WTC11 (cell line): ENCODE results near the gene GCAT. TPM values are rescaled to one million over a fixed set of nuclear protein-coding genes. Genes with fewer than 3 reads are reported as not detected.

Experiments used
- ATAC-seq: fragments of 200-7000 bp; cut with Tn5 transposase; 2 replicates; pipeline ENCODE4 v1.10.0; 2021; ENCODE audit warnings: mild to moderate bottlenecking, moderate library complexity
- CTCF ChIA-PET: fragments of 300-600 bp; sonication (Branson Sonifier 250); formaldehyde crosslinking; loops from one replicate; lab custom pipeline; 2021; ENCODE audit warnings: antibody characterized with exemption; lab: Charles Lee
- POLR2A ChIA-PET: fragments of 350-600 bp; sonication (Branson Sonifier 250); formaldehyde crosslinking; loops from one replicate; lab custom pipeline; 2021; ENCODE audit warnings: antibody characterized with exemption; lab: Charles Lee
- DNase-seq: peaks from one replicate; pipeline ENCODE4 v3.0.0; 2021; ENCODE audit warnings: low spot score
- H3K27ac Mint-ChIP-seq: 2 replicates; pipeline ENCODE4 v1.8.0; 2021; ENCODE audit warnings: mixed read lengths
- H3K27me3 Mint-ChIP-seq: 2 replicates; pipeline ENCODE4 v1.8.0; 2021; ENCODE audit warnings: low read depth, mild to moderate bottlenecking, moderate library complexity, mixed read lengths
- H3K36me3 Mint-ChIP-seq: 2 replicates; pipeline ENCODE4 v1.8.0; 2021; ENCODE audit warnings: mixed read lengths
- H3K4me1 Mint-ChIP-seq: 2 replicates; pipeline ENCODE4 v1.8.0; 2022; ENCODE audit warnings: mixed read lengths
- H3K4me3 Mint-ChIP-seq: 2 replicates; pipeline ENCODE4 v1.8.0; 2021; ENCODE audit warnings: mild to moderate bottlenecking, moderate library complexity, mixed read lengths
- H3K9me3 Mint-ChIP-seq: 2 replicates; pipeline ENCODE4 v1.8.0; 2021; ENCODE audit warnings: mixed read lengths
- CREM ChIP-seq: sonication (generic); formaldehyde crosslinking; IDR thresholded peaks from 2 replicates; pipeline ENCODE4 v1.8.1; 2022; ENCODE audit warnings: mild to moderate bottlenecking, missing genetic modification reagents, moderate library complexity
- ELF4 ChIP-seq: sonication (generic); formaldehyde crosslinking; IDR thresholded peaks from 2 replicates; pipeline ENCODE4 v1.8.1; 2022; ENCODE audit warnings: low read depth, mild to moderate bottlenecking, moderate library complexity, missing genetic modification reagents
- FOXK1 ChIP-seq: sonication (generic); formaldehyde crosslinking; IDR thresholded peaks from 2 replicates; pipeline ENCODE4 v1.8.0; 2022; ENCODE audit warnings: mild to moderate bottlenecking, moderate library complexity, missing genetic modification reagents
- RELA ChIP-seq: sonication (generic); formaldehyde crosslinking; IDR thresholded peaks from 2 replicates; pipeline ENCODE4 v1.8.1; 2022; ENCODE audit warnings: missing genetic modification reagents, mild to moderate bottlenecking, borderline replicate concordance
- STAT6 ChIP-seq: sonication (generic); formaldehyde crosslinking; conservative IDR thresholded peaks from 2 replicates; pipeline ENCODE4 v1.8.1; 2023; ENCODE audit warnings: mild to moderate bottlenecking, low read depth, missing genetic modification reagents, moderate library complexity
- ZBTB21 ChIP-seq: sonication (generic); formaldehyde crosslinking; IDR thresholded peaks from 2 replicates; pipeline ENCODE4 v1.8.1; 2023; ENCODE audit warnings: mild to moderate bottlenecking, missing genetic modification reagents, borderline replicate concordance
- ZNF219 ChIP-seq: sonication (generic); formaldehyde crosslinking; IDR thresholded peaks from 2 replicates; pipeline ENCODE4 v1.8.0; 2023; ENCODE audit warnings: missing genetic modification reagents, mild to moderate bottlenecking, borderline replicate concordance
- total RNA-seq: library from RNA; stranded (reverse); gene quantifications from 3 replicates; pipeline ENCODE4 v1.2.3, GENCODE V29; 2021
- TF ChIP-seq, protein P1 (sequence below): sonication (generic); formaldehyde crosslinking; IDR thresholded peaks from 2 replicates; pipeline ENCODE4 v1.8.0; 2022; ENCODE audit warnings: mild to moderate bottlenecking, missing genetic modification reagents
- TF ChIP-seq, protein P2 (sequence below): sonication (generic); formaldehyde crosslinking; IDR thresholded peaks from 2 replicates; pipeline ENCODE4 v1.8.1; 2023; ENCODE audit warnings: mild to moderate bottlenecking, missing genetic modification reagents, moderate library complexity
- TF ChIP-seq, protein P3 (sequence below): sonication (generic); formaldehyde crosslinking; IDR thresholded peaks from 2 replicates; pipeline ENCODE4 v1.8.1; 2023; ENCODE audit warnings: mild to moderate bottlenecking, missing genetic modification reagents, borderline replicate concordance
- TF ChIP-seq, protein P4 (sequence below): sonication (generic); formaldehyde crosslinking; IDR thresholded peaks from 2 replicates; pipeline ENCODE4 v1.8.0; 2022; ENCODE audit warnings: missing genetic modification reagents

The GCAT gene
- total RNA-seq, 1 experiment from 2014 or later, result 33.0 TPM

GRCh38 chr22:37778370-37779009 lies 29.2 kb upstream of the GCAT start (continued):
- TF ChIP-seq CREM (CRISPR knock-in tag), result no peak
- TF ChIP-seq, protein P1, sequence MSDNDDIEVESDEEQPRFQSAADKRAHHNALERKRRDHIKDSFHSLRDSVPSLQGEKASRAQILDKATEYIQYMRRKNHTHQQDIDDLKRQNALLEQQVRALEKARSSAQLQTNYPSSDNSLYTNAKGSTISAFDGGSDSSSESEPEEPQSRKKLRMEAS (CRISPR knock-in tag), result no peak
- no peak for TF ChIP-seq ZNF219 (CRISPR knock-in tag)
- TF ChIP-seq, protein P2, sequence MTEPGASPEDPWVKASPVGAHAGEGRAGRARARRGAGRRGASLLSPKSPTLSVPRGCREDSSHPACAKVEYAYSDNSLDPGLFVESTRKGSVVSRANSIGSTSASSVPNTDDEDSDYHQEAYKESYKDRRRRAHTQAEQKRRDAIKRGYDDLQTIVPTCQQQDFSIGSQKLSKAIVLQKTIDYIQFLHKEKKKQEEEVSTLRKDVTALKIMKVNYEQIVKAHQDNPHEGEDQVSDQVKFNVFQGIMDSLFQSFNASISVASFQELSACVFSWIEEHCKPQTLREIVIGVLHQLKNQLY (CRISPR knock-in tag), result no peak

GRCh38 chr22:37781434-37782059 lies 26.2 kb upstream of the GCAT start:
- Mint-ChIP-seq H3K36me3 (peaks cover 4% of the 10 kb centered on the region), H3K4me3 (no peak overlapping the region), H3K27me3 (peaks cover 60% of the 10 kb centered on the region), H3K27ac (no peak overlapping the region), H3K9me3 (peaks cover 3% of the 10 kb centered on the region), H3K4me1 (peaks cover 11% of the 10 kb centered on the region; the same call in 1 of the 2 replicates)
- ChIA-PET POLR2A (interaction anchor here (0.6 kb wide), 1 partner anchor 339 kb away, joined by 3 read pairs; no protein-coding TSS in a partner anchor), CTCF (interaction anchor here (0.5 to 3.0 kb wide), 25 partner anchors 8 to 309 kb away, joined by 3 to 25 read pairs (median 4); partner anchors contain the start of genes GCAT, NOL12, PDXP and TRIOBP)
- DNase-seq (peak; percentile 38), ATAC-seq (peak; percentile 71)
- TF ChIP-seq ELF4 (CRISPR knock-in tag), result no peak
- TF ChIP-seq, protein P3, sequence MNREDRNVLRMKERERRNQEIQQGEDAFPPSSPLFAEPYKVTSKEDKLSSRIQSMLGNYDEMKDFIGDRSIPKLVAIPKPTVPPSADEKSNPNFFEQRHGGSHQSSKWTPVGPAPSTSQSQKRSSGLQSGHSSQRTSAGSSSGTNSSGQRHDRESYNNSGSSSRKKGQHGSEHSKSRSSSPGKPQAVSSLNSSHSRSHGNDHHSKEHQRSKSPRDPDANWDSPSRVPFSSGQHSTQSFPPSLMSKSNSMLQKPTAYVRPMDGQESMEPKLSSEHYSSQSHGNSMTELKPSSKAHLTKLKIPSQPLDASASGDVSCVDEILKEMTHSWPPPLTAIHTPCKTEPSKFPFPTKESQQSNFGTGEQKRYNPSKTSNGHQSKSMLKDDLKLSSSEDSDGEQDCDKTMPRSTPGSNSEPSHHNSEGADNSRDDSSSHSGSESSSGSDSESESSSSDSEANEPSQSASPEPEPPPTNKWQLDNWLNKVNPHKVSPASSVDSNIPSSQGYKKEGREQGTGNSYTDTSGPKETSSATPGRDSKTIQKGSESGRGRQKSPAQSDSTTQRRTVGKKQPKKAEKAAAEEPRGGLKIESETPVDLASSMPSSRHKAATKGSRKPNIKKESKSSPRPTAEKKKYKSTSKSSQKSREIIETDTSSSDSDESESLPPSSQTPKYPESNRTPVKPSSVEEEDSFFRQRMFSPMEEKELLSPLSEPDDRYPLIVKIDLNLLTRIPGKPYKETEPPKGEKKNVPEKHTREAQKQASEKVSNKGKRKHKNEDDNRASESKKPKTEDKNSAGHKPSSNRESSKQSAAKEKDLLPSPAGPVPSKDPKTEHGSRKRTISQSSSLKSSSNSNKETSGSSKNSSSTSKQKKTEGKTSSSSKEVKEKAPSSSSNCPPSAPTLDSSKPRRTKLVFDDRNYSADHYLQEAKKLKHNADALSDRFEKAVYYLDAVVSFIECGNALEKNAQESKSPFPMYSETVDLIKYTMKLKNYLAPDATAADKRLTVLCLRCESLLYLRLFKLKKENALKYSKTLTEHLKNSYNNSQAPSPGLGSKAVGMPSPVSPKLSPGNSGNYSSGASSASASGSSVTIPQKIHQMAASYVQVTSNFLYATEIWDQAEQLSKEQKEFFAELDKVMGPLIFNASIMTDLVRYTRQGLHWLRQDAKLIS (CRISPR knock-in tag), result no peak
- TF ChIP-seq RELA (CRISPR knock-in tag), result no peak
- TF ChIP-seq STAT6 (CRISPR knock-in tag), result no peak
- TF ChIP-seq ZBTB21 (CRISPR knock-in tag), result no peak
- TF ChIP-seq, protein P4, sequence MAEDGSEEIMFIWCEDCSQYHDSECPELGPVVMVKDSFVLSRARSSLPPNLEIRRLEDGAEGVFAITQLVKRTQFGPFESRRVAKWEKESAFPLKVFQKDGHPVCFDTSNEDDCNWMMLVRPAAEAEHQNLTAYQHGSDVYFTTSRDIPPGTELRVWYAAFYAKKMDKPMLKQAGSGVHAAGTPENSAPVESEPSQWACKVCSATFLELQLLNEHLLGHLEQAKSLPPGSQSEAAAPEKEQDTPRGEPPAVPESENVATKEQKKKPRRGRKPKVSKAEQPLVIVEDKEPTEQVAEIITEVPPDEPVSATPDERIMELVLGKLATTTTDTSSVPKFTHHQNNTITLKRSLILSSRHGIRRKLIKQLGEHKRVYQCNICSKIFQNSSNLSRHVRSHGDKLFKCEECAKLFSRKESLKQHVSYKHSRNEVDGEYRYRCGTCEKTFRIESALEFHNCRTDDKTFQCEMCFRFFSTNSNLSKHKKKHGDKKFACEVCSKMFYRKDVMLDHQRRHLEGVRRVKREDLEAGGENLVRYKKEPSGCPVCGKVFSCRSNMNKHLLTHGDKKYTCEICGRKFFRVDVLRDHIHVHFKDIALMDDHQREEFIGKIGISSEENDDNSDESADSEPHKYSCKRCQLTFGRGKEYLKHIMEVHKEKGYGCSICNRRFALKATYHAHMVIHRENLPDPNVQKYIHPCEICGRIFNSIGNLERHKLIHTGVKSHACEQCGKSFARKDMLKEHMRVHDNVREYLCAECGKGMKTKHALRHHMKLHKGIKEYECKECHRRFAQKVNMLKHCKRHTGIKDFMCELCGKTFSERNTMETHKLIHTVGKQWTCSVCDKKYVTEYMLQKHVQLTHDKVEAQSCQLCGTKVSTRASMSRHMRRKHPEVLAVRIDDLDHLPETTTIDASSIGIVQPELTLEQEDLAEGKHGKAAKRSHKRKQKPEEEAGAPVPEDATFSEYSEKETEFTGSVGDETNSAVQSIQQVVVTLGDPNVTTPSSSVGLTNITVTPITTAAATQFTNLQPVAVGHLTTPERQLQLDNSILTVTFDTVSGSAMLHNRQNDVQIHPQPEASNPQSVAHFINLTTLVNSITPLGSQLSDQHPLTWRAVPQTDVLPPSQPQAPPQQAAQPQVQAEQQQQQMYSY (CRISPR knock-in tag), result 0 out of 2 replicates have a peak, but pooled peaks have one; percentile 39
- TF ChIP-seq FOXK1 (CRISPR knock-in tag), result no peak
